GM23338 (cell line): Measurements from ENCODE around the gene ATP1B2. TPM values are rescaled to one million over a fixed set of nuclear protein-coding genes. Genes with fewer than 3 reads are reported as not detected.

ENCODE experiments used
- ATAC-seq: fragments of 200-7000 bp; cut with Tn5 transposase; 3 replicates; pipeline ENCODE4 v1.9.1; 2020
- DNase-seq: peaks from one replicate; pipeline ENCODE4 v3.0.0-alpha.2; 2015; ENCODE audit warnings: low spot score
- H2AFZ ChIP-seq: fragments of 200-600 bp; sonication (generic); 2 replicates; pipeline ENCODE4 v1.8.0; 2016; ENCODE audit warnings: antibody characterized with exemption, mild to moderate bottlenecking, moderate library complexity
- H3F3A ChIP-seq: fragments of 200-600 bp; sonication (generic); replicated peaks from 2 replicates; pipeline ENCODE4 v1.8.0; 2017; ENCODE audit warnings: antibody characterized with exemption, mixed run types, low read depth
- H3K27ac ChIP-seq: fragments of 200-600 bp; sonication (generic); 2 replicates; pipeline ENCODE4 v1.6.1; 2016; ENCODE audit warnings: low read depth
- H3K27me3 ChIP-seq: fragments of 200-600 bp; sonication (generic); 2 replicates; pipeline ENCODE4 v1.8.0; 2016; ENCODE audit warnings: mild to moderate bottlenecking, mixed run types, moderate library complexity; ENCODE audit not compliant: insufficient read depth
- H3K36me3 ChIP-seq: fragments of 200-600 bp; sonication (generic); 2 replicates; pipeline ENCODE4 v1.8.0; 2016; ENCODE audit warnings: mild to moderate bottlenecking; ENCODE audit not compliant: insufficient read depth
- H3K4me1 ChIP-seq: fragments of 200-600 bp; sonication (generic); 2 replicates; pipeline ENCODE4 v1.8.0; 2016; ENCODE audit warnings: mild to moderate bottlenecking, moderate library complexity; ENCODE audit not compliant: insufficient read depth
- H3K4me2 ChIP-seq: fragments of 200-600 bp; sonication (generic); 2 replicates; pipeline ENCODE4 v1.7.1; 2017; ENCODE audit warnings: mixed run types
- H3K4me3 ChIP-seq: fragments of 200-600 bp; sonication (generic); 2 replicates; pipeline ENCODE4 v1.6.1; 2016; ENCODE audit warnings: mixed run types
- H3K79me2 ChIP-seq: fragments of 200-600 bp; sonication (generic); replicated peaks from 2 replicates; pipeline ENCODE4 v1.8.0; 2017; ENCODE audit warnings: mild to moderate bottlenecking; ENCODE audit not compliant: insufficient read depth
- H3K9me2 ChIP-seq: fragments of 200-600 bp; sonication (generic); 2 replicates; pipeline ENCODE4 v1.8.0; 2017; ENCODE audit not compliant: insufficient read depth
- H4K20me1 ChIP-seq: fragments of 200-600 bp; sonication (generic); replicated peaks from 2 replicates; pipeline ENCODE4 v1.8.0; 2017; ENCODE audit warnings: mild to moderate bottlenecking; ENCODE audit not compliant: insufficient read depth
- H3K27ac Mint-ChIP-seq: 2 replicates; pipeline ENCODE4 v1.8.0; 2020; ENCODE audit warnings: inconsistent platforms, mild to moderate bottlenecking, moderate library complexity, mixed read lengths
- H3K27me3 Mint-ChIP-seq: 3 replicates; pipeline ENCODE4 v1.8.0; 2022; ENCODE audit warnings: low read depth, mild to moderate bottlenecking, moderate library complexity, mixed read lengths, inconsistent platforms; ENCODE audit not compliant: insufficient read depth, poor library complexity
- H3K36me3 Mint-ChIP-seq: 3 replicates; pipeline ENCODE4 v1.8.0; 2021; ENCODE audit warnings: low read depth, mild to moderate bottlenecking, inconsistent platforms, moderate library complexity, mixed read lengths
- H3K4me1 Mint-ChIP-seq: 3 replicates; pipeline ENCODE4 v1.8.0; 2020; ENCODE audit warnings: mild to moderate bottlenecking, inconsistent platforms, mixed read lengths
- H3K4me3 Mint-ChIP-seq: 3 replicates; pipeline ENCODE4 v1.8.0; 2021; ENCODE audit warnings: moderate library complexity, mild to moderate bottlenecking, inconsistent platforms, mixed read lengths
- H3K9me3 Mint-ChIP-seq: 3 replicates; pipeline ENCODE4 v1.8.0; 2020; ENCODE audit warnings: moderate library complexity, mild to moderate bottlenecking, inconsistent platforms, mixed read lengths
- EZH2 ChIP-seq: fragments of 200-600 bp; sonication (generic); IDR thresholded peaks from one replicate; pipeline ENCODE4 v1.8.0; 2017; ENCODE audit warnings: antibody characterized with exemption, mild to moderate bottlenecking, low read depth; ENCODE audit not compliant: unreplicated experiment
- JUNB ChIP-seq: IDR thresholded peaks from one replicate; pipeline ENCODE4 v1.6.1; 2016; ENCODE audit warnings: antibody characterized with exemption; ENCODE audit not compliant: unreplicated experiment
- NANOG ChIP-seq: IDR thresholded peaks from 2 replicates; pipeline ENCODE4 v1.6.1; 2016; ENCODE audit warnings: antibody characterized with exemption, borderline replicate concordance
- STAT1 ChIP-seq: IDR thresholded peaks from one replicate; pipeline ENCODE4 v1.6.1; 2016; ENCODE audit warnings: antibody characterized with exemption; ENCODE audit not compliant: unreplicated experiment
- ZNF114 ChIP-seq: fragments of 250-450 bp; sonication (Bioruptor Pico); IDR thresholded peaks from 2 replicates; pipeline ENCODE4 v1.5.0; 2020; ENCODE audit warnings: mild to moderate bottlenecking, moderate library complexity
- ZNF331 ChIP-seq: fragments of 250-450 bp; sonication (Bioruptor Pico); IDR thresholded peaks from 2 replicates; pipeline ENCODE4 v1.5.0; 2020; ENCODE audit warnings: low read depth, mild to moderate bottlenecking, moderate library complexity
- polyA plus RNA-seq: library from polyadenylated mRNA; unstranded; fragments of >200 nt; fragmentation: Nextera tagmentation; extraction: Ambion mirVana; gene quantifications from 2 replicates; pipeline ENCODE4 v1.2.1, GENCODE V29; 2016
- total RNA-seq: library from RNA; depleted of rRNA; stranded (reverse); fragments of >200 nt; shearing (Covaris generic); gene quantifications from 2 replicates; pipeline ENCODE4 v1.2.3, GENCODE V29; 2014
- TF ChIP-seq, protein P1 (sequence below): fragments of 250-450 bp; sonication (Bioruptor Pico); IDR thresholded peaks from 2 replicates; pipeline ENCODE4 v1.5.0; 2020; ENCODE audit warnings: mild to moderate bottlenecking, moderate library complexity

ATP1B2 gene
- total and polyA plus RNA-seq, 2 experiments from 2014 or later = 14.9 to 33.1 TPM

- TF ChIP-seq, protein P1, sequence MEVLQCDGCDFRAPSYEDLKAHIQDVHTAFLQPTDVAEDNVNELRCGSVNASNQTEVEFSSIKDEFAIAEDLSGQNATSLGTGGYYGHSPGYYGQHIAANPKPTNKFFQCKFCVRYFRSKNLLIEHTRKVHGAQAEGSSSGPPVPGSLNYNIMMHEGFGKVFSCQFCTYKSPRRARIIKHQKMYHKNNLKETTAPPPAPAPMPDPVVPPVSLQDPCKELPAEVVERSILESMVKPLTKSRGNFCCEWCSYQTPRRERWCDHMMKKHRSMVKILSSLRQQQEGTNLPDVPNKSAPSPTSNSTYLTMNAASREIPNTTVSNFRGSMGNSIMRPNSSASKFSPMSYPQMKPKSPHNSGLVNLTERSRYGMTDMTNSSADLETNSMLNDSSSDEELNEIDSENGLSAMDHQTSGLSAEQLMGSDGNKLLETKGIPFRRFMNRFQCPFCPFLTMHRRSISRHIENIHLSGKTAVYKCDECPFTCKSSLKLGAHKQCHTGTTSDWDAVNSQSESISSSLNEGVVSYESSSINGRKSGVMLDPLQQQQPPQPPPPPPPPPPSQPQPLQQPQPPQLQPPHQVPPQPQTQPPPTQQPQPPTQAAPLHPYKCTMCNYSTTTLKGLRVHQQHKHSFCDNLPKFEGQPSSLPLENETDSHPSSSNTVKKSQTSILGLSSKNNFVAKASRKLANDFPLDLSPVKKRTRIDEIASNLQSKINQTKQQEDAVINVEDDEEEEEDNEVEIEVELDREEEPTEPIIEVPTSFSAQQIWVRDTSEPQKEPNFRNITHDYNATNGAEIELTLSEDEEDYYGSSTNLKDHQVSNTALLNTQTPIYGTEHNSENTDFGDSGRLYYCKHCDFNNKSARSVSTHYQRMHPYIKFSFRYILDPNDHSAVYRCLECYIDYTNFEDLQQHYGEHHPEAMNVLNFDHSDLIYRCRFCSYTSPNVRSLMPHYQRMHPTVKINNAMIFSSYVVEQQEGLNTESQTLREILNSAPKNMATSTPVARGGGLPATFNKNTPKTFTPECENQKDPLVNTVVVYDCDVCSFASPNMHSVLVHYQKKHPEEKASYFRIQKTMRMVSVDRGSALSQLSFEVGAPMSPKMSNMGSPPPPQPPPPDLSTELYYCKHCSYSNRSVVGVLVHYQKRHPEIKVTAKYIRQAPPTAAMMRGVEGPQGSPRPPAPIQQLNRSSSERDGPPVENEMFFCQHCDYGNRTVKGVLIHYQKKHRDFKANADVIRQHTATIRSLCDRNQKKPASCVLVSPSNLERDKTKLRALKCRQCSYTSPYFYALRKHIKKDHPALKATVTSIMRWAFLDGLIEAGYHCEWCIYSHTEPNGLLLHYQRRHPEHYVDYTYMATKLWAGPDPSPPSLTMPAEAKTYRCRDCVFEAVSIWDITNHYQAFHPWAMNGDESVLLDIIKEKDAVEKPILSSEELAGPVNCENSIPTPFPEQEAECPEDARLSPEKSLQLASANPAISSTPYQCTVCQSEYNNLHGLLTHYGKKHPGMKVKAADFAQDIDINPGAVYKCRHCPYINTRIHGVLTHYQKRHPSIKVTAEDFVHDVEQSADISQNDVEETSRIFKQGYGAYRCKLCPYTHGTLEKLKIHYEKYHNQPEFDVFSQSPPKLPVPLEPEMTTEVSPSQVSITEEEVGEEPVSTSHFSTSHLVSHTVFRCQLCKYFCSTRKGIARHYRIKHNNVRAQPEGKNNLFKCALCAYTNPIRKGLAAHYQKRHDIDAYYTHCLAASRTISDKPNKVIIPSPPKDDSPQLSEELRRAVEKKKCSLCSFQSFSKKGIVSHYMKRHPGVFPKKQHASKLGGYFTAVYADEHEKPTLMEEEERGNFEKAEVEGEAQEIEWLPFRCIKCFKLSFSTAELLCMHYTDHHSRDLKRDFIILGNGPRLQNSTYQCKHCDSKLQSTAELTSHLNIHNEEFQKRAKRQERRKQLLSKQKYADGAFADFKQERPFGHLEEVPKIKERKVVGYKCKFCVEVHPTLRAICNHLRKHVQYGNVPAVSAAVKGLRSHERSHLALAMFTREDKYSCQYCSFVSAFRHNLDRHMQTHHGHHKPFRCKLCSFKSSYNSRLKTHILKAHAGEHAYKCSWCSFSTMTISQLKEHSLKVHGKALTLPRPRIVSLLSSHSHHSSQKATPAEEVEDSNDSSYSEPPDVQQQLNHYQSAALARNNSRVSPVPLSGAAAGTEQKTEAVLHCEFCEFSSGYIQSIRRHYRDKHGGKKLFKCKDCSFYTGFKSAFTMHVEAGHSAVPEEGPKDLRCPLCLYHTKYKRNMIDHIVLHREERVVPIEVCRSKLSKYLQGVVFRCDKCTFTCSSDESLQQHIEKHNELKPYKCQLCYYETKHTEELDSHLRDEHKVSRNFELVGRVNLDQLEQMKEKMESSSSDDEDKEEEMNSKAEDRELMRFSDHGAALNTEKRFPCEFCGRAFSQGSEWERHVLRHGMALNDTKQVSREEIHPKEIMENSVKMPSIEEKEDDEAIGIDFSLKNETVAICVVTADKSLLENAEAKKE = no peak
- TF ChIP-seq JUNB = no peak
- TF ChIP-seq ZNF114 (CRISPR knock-in tag) = no peak
- TF ChIP-seq ZNF331 (CRISPR knock-in tag) = no peak
- no peak for TF ChIP-seq NANOG
- no peak for TF ChIP-seq STAT1
These were observed 3.7 kb upstream of the ATP1B2 start (continued) for GRCh38 chr17:7647018-7647417.

DNA sequence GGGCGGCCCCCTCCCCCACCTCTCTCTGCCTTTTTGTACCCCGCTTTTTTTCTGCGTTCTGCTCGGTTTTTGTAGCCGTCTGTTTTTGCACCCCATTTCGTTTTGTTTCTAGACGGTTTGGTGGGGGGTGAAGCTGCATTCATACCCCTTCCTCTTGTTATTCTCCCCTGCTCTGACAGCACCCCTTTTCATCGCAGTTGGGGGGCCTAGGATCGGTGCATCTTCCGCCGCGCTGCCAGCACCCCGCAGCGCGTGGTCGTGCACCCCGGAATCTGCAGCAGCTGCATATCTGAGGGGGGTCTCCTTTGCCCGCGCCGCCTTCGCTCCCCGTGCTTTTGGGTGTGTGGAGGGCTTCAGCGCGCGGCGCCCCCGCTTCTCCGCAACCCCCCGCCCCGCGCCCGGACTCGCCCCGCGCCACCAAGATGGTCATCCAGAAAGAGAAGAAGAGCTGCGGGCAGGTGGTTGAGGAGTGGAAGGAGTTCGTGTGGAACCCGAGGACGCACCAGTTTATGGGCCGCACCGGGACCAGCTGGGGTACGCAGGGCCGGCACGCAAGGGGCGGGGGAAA is 455 bp downstream of the ATP1B2 start:
- peak; percentile 37 for DNase-seq

More for the DNA sequence above, 455 bp downstream of the ATP1B2 start:
- peaks cover 26% of the 10 kb centered on the region for H3K36me3 Mint-ChIP-seq
- TF ChIP-seq EZH2 = peak; percentile 42
- TF ChIP-seq ZNF331 (CRISPR knock-in tag) = no peak
- H3K4me3 Mint-ChIP-seq = peak overlapping the region; percentile 84
- H2AFZ ChIP-seq = peak overlapping the region; percentile 86
- no peaks in the 10 kb centered on the region; the same call in 2 of the 3 replicates for H3K9me3 Mint-ChIP-seq
- peak overlapping the region; percentile 99 for H3K4me2 ChIP-seq
- peaks cover 5% of the 10 kb centered on the region for H3F3A ChIP-seq
- no peaks in the 10 kb centered on the region for H4K20me1 ChIP-seq
- no peaks in the 10 kb centered on the region for H3K36me3 ChIP-seq
- H3K79me2 ChIP-seq = no peaks in the 10 kb centered on the region
- H3K4me1 Mint-ChIP-seq = peaks cover 29% of the 10 kb centered on the region
- ATAC-seq = no peak
- H3K27ac Mint-ChIP-seq = no peak overlapping the region
- peak overlapping the region; percentile 90 for H3K4me3 ChIP-seq
- H3K9me2 ChIP-seq = no peaks in the 10 kb centered on the region; the same call in 1 of the 2 replicates
- peaks cover 14% of the 10 kb centered on the region for H3K4me1 ChIP-seq
- no peak overlapping the region for H3K27ac ChIP-seq
- peaks cover 33% of the 10 kb centered on the region for H3K27me3 Mint-ChIP-seq
- peaks cover 31% of the 10 kb centered on the region for H3K27me3 ChIP-seq
